NK-92 (cell line): Measurements from ENCODE around the gene VSTM2A.

Experiments used
- DNase-seq: peaks from one replicate; lab custom pipeline; 2025; ENCODE audit not compliant: unreplicated experiment; lab: John Stamatoyannopoulos, UW

The VSTM2A gene

GRCh38 chr7:54615537-54615936 lies 73.4 kb downstream of the VSTM2A start:
- DNase-seq: no peak
